HepG2 (cell line): ENCODE results near the gene CRK. TPM values are rescaled to one million over a fixed set of nuclear protein-coding genes. Genes with fewer than 3 reads are reported as not detected.
A peak's percentile ranks its signal among the peaks of the same experiment; 100 is the strongest.

Source experiments
- ATAC-seq: fragments of 200-7000 bp; cut with Tn5 transposase; 3 replicates; pipeline ENCODE4 v1.9.1; 2020; ENCODE audit warnings: mild to moderate bottlenecking, moderate library complexity
- BruUV-seq: library from RNA; stranded (reverse); fragments of 400-500 nt; replicated peaks from 2 replicates; lab custom pipeline; 2021; lab: Mats Ljungman, UMichigan
- CTCF ChIA-PET: fragments of 300-600 bp; formaldehyde crosslinking; extraction: SDS; loops from one replicate; lab custom pipeline; 2021; ENCODE audit warnings: low total read pairs, inconsistent platforms, low intra/inter-chr PET ratio; lab: Yijun Ruan, JAX
- POLR2A ChIA-PET: fragments of 350-600 bp; sonication (Branson Sonifier 250); formaldehyde crosslinking; loops from one replicate; lab custom pipeline; 2020; ENCODE audit warnings: antibody characterized with exemption, inconsistent platforms; lab: Yijun Ruan, JAX
- DNase-seq: peaks from one replicate; pipeline ENCODE4 v3.0.0-alpha.2; 2015; ENCODE audit warnings: low spot score
- FAIRE-seq: peaks from 3 replicates; lab custom pipeline; 2011; peaks lifted over from hg19 to GRCh38; lab: Jason Lieb, UNC
- H2AFZ ChIP-seq: one replicate; pipeline ENCODE4 v1.6.1; 2011; ENCODE audit warnings: low read length, inconsistent platforms
- H3K27ac ChIP-seq: fragments of 300-600 bp; 3 replicates; pipeline ENCODE4 v1.8.0; 2011; ENCODE audit warnings: mixed run types, mild to moderate bottlenecking, mixed read lengths, low read length, inconsistent platforms; ENCODE audit not compliant: insufficient read depth; ENCODE audit errors: extremely low read length
- H3K27me3 ChIP-seq, 2 experiments: fragments of 200-600 bp in 1 of 2; 2 replicates in 1 of 2; 3 replicates in 1 of 2; pipeline versions ENCODE4 v1.6.0 to v1.8.0; 2011; ENCODE audit warnings: low read length in 2 of 2, mild to moderate bottlenecking in 2 of 2, moderate library complexity in 2 of 2, inconsistent platforms in 1 of 2; ENCODE audit not compliant: insufficient read depth in 2 of 2, control insufficient read depth in 1 of 2
- H3K36me3 ChIP-seq, 2 experiments: fragments of 200-600 bp in 1 of 2; replicated peaks in 1 of 2; 2 replicates in 1 of 2; 3 replicates in 1 of 2; pipeline versions ENCODE4 v1.5.1 to v1.8.0; 2011; ENCODE audit warnings: low read length in 2 of 2, inconsistent platforms in 1 of 2; ENCODE audit not compliant: insufficient read depth in 2 of 2, control insufficient read depth in 1 of 2
- H3K4me1 ChIP-seq: 2 replicates; pipeline ENCODE4 v1.5.1; 2012; ENCODE audit warnings: low read length, inconsistent platforms; ENCODE audit not compliant: insufficient read depth
- H3K4me2 ChIP-seq: 2 replicates; pipeline ENCODE4 v1.6.0; 2011; ENCODE audit warnings: low read depth, low read length, inconsistent platforms
- H3K4me3 ChIP-seq, 3 experiments: fragments of 200-600 bp in 1 of 3; sonication (generic), shearing (Covaris generic) in 1 of 3; replicated peaks in 1 of 3; 2 replicates each; pipeline ENCODE4 v1.5.1; 2011 to 2016; ENCODE audit warnings: low read length in 3 of 3, inconsistent platforms in 2 of 3, low read depth in 2 of 3, mild to moderate bottlenecking in 2 of 3, control low read depth in 1 of 3, mixed read lengths in 1 of 3; ENCODE audit not compliant: insufficient read depth in 1 of 3
- H3K79me2 ChIP-seq: one replicate; pipeline ENCODE4 v1.6.1; 2011; ENCODE audit warnings: low read length, inconsistent platforms; ENCODE audit not compliant: insufficient read depth
- H3K9ac ChIP-seq: 2 replicates; pipeline ENCODE4 v1.6.0; 2011; ENCODE audit warnings: mild to moderate bottlenecking, low read depth, low read length, inconsistent platforms; ENCODE audit not compliant: insufficient read depth
- H3K9me3 ChIP-seq: 2 replicates; pipeline ENCODE4 v1.5.1; 2012; ENCODE audit warnings: mild to moderate bottlenecking, low read length
- H4K20me1 ChIP-seq: 2 replicates; pipeline ENCODE4 v1.6.0; 2011; ENCODE audit warnings: inconsistent platforms, mild to moderate bottlenecking, low read length, moderate library complexity; ENCODE audit not compliant: insufficient read depth
- AHR ChIP-seq: IDR thresholded peaks from 2 replicates; pipeline ENCODE4 v1.6.1; 2018; ENCODE audit warnings: missing genetic modification reagents, missing compliant biosample characterization
- DNMT1 ChIP-seq: sonication (generic); formaldehyde crosslinking; IDR thresholded peaks from 2 replicates; pipeline ENCODE4 v1.5.1; 2020; ENCODE audit warnings: mild to moderate bottlenecking, missing genetic modification reagents
- FOXA1 ChIP-seq, 2 experiments: fragments of 450-650 bp in 1 of 2; sonication (generic) in 1 of 2; formaldehyde crosslinking in 1 of 2; IDR thresholded peaks; 2 replicates each; pipeline versions ENCODE4 v1.4.0 to v1.6.1; 2016 to 2020; ENCODE audit warnings: missing genetic modification reagents in 1 of 2
- IRF2 ChIP-seq: IDR thresholded peaks from 2 replicates; pipeline ENCODE4 v1.6.1; 2018; ENCODE audit warnings: missing genetic modification reagents, missing compliant biosample characterization
- KLF9 ChIP-seq: IDR thresholded peaks from 2 replicates; pipeline ENCODE4 v1.6.1; 2016; ENCODE audit warnings: low read depth
- NR2F1 ChIP-seq, 2 experiments: fragments of 450-650 bp in 1 of 2; formaldehyde crosslinking in 1 of 2; IDR thresholded peaks; 2 replicates each; pipeline versions ENCODE4 v1.5.0 to v1.6.1; 2016 to 2020; ENCODE audit warnings: mild to moderate bottlenecking in 1 of 2, missing compliant biosample characterization in 1 of 2, missing genetic modification reagents in 1 of 2, moderate library complexity in 1 of 2
- PHF21A ChIP-seq: sonication (generic); formaldehyde crosslinking; IDR thresholded peaks from 2 replicates; pipeline ENCODE4 v1.5.0; 2020; ENCODE audit warnings: mild to moderate bottlenecking, missing genetic modification reagents
- PHF5A ChIP-seq: IDR thresholded peaks from one replicate; pipeline ENCODE4 v1.6.1; 2018; ENCODE audit warnings: low read depth, missing genetic modification reagents; ENCODE audit not compliant: unreplicated experiment
- SAP130 ChIP-seq: IDR thresholded peaks from 2 replicates; pipeline ENCODE4 v1.6.1; 2016; ENCODE audit warnings: low read depth
- SOX5 ChIP-seq: IDR thresholded peaks from 2 replicates; pipeline ENCODE4 v1.6.1; 2016; ENCODE audit warnings: borderline replicate concordance
- SRSF1 ChIP-seq: fragments of 200-400 bp; formaldehyde crosslinking; optimal IDR thresholded peaks from 2 replicates; pipeline ENCODE3; 2017; ENCODE audit warnings: mild to moderate bottlenecking, low read depth, low read length, moderate library complexity
- SSRP1 ChIP-seq: IDR thresholded peaks from 2 replicates; pipeline ENCODE4 v1.6.1; 2016; ENCODE audit warnings: control low read depth
- TBX3 ChIP-seq: fragments of 450-650 bp; IDR thresholded peaks from 2 replicates; pipeline ENCODE4 v1.6.1; 2017; ENCODE audit warnings: antibody characterized with exemption, mild to moderate bottlenecking, inconsistent platforms, borderline replicate concordance
- U2AF1 ChIP-seq: fragments of 200-400 bp; formaldehyde crosslinking; optimal IDR thresholded peaks from 2 replicates; pipeline ENCODE3; 2017; ENCODE audit warnings: mild to moderate bottlenecking, low read depth, low read length
- XBP1 ChIP-seq: sonication (generic); formaldehyde crosslinking; IDR thresholded peaks from 2 replicates; pipeline ENCODE4 v1.5.0; 2020; ENCODE audit warnings: missing genetic modification reagents
- ZNF274 ChIP-seq: sonication (generic); formaldehyde crosslinking; IDR thresholded peaks from 2 replicates; pipeline ENCODE4 v1.5.1; 2020; ENCODE audit warnings: mild to moderate bottlenecking, missing genetic modification reagents
- WGBS: methylation state at CpG from one replicate; pipeline ENCODE4 v1.1.6; 2017; ENCODE audit warnings: low lambda C conversion rate; 5-methylcytosine and 5-hydroxymethylcytosine counted together
- in situ Hi-C: cut with HindIII; loops from 2 replicates; pipeline ENCODE4 v1.10.0; 2017; ENCODE audit warnings: low pct_unique_long_range_greater_than_20kb; ENCODE audit not compliant: extremely low pct_ligation_motif_present
- intact Hi-C: fragments of 100-400 bp; cut with micrococcal nuclease; formaldehyde crosslinking; loops from one replicate; pipeline ENCODE4 v1.10.0; 2022; ENCODE audit not compliant: unreplicated experiment
- polyA plus RNA-seq, 8 experiments: library from polyadenylated mRNA; depleted of rRNA in 3 of 8; stranded (reverse) in 7 of 8; unstranded in 1 of 8; fragments of >200 nt; fragmentation: Illumina TruSeq in 4 of 8; extraction: Trizol in 4 of 8; gene quantifications; 2 replicates each; pipeline versions ENCODE4 v1.2.1 to v1.2.3, GENCODE V29; 2011 to 2016; ENCODE audit warnings: low read depth in 4 of 8, missing spikeins in 1 of 8, mixed read lengths in 1 of 8; ENCODE audit not compliant: insufficient read depth in 1 of 8
- total RNA-seq, 5 experiments: library from RNA; depleted of rRNA; stranded (reverse); fragments of >200 nt; fragmentation: Illumina TruSeq; extraction: Trizol; gene quantifications; 2 replicates each; pipeline ENCODE4 v1.2.3, GENCODE V29; 2016; ENCODE audit warnings: low read depth in 1 of 5
- TF ChIP-seq, protein P1 (sequence below): sonication (generic); formaldehyde crosslinking; IDR thresholded peaks from 2 replicates; pipeline ENCODE4 v1.4.0; 2020; ENCODE audit warnings: missing genetic modification reagents
- TF ChIP-seq, protein P2 (sequence below): IDR thresholded peaks from 2 replicates; pipeline ENCODE4 v1.6.1; 2016; ENCODE audit warnings: low read depth
- TF ChIP-seq, protein P3 (sequence below): sonication (generic); formaldehyde crosslinking; IDR thresholded peaks from 2 replicates; pipeline ENCODE4 v1.5.1; 2020; ENCODE audit warnings: missing genetic modification reagents, mild to moderate bottlenecking, borderline replicate concordance

Gene CRK
- total and polyA plus RNA-seq, 2 of the 13 experiments (the other 11 are each of a cell fraction or from before 2014, with no cell fraction given), result 47.4 to 54.2 TPM

DNA sequence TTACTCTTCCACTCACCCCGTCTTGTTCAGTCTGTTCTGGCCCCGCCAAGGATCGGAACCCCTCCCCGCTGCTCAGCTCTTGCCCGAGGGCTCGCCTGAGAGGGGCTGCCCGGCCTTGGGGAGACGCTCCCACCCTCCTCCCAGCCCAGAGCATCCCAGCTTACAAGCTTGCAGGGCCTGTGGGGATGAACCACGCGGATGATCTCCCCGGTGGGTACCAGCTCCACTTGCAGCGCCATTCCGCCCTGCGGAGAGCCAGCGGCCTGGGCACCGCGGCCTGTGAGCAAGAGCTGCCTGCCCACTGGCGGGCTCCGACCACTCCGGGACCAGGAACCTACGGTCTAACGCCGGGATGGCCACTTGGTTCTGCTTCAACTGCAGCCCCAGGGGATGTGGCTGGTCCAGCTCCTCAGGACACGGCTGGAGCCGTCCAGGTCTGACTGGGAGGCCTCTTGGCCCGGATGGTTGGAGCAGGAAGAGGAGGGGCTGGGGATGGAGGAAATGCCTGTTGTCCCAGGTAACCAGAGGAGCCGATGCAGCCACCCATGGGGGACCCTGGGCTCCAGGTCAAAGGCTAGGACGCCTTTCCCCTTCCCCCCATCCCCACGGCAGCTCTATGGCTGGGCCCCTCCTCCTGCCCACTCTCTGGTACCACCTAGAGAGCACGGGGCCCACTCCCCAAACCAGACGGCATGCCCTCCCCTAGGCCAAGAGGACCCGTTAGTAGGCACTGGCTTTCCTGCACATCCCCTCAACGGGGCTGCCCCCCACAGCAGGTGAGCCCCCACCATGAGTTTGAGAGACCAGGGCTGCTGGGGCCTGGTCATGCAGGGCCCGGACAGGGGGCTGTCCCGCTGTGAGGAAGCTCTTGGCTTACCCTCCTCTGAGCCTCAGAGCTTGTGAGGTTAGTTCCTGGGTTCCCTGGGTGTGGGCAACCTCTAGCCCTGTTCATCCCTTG lies 36.5 kb upstream of the CRK start, which contains the start of gene MYO1C:
TSS of gene MYO1C (minus strand) at position 438 of the 958 bp plus-strand sequence. CDS start at position 239, 199 bp downstream.
- no peak for FAIRE-seq
- ATAC-seq, result peak; percentile 17
- H3K9ac ChIP-seq, result peak within 1 kb of the TSS; percentile 76
- BruUV-seq, result no TSS peak
- CTCF ChIA-PET, result no interaction called here
- intact Hi-C loops, result no loop called here
- POLR2A ChIA-PET, result interaction anchor here (0.8 to 2.4 kb wide), 4 partner anchors 23 to 138 kb away, joined by 3 to 19 read pairs (median 4); partner anchors contain the start of genes CRK and INPP5K
- H3K9me3 ChIP-seq, result no peaks in the 10 kb centered on the region
- peak within 1 kb of the TSS; percentile 53 to 92 (median 69); a peak in 5 of 6 replicates for H3K4me3 ChIP-seq
- WGBS, result 58% methylated on average over 15 of the region's 35 CpGs
- H3K36me3 ChIP-seq, result no peaks in the 10 kb centered on the region
- in situ Hi-C loops, result no loop called here
- H3K27me3 ChIP-seq, result no peaks in the 10 kb centered on the region; a peak in 1 of 5 replicates
- no peaks in the 10 kb centered on the region for H4K20me1 ChIP-seq
- peak within 1 kb of the TSS; percentile 99 for H3K4me2 ChIP-seq
- H3K79me2 ChIP-seq, result peaks cover 13% of the 10 kb centered on the region
- H3K27ac ChIP-seq, result peak within 1 kb of the TSS; percentile 19
- peaks cover 43% of the 10 kb centered on the region for H3K4me1 ChIP-seq
- no peak within 1 kb of the TSS for H2AFZ ChIP-seq
- DNase-seq, result no peak
- TF ChIP-seq NR2F1 (CRISPR knock-in tag; IDR thresholded peaks at IDR 0.05), result no peak
- TF ChIP-seq AHR (CRISPR knock-in tag), result 0 out of 2 replicates have a peak, but pooled peaks have one; percentile 46
- TF ChIP-seq, protein P1, sequence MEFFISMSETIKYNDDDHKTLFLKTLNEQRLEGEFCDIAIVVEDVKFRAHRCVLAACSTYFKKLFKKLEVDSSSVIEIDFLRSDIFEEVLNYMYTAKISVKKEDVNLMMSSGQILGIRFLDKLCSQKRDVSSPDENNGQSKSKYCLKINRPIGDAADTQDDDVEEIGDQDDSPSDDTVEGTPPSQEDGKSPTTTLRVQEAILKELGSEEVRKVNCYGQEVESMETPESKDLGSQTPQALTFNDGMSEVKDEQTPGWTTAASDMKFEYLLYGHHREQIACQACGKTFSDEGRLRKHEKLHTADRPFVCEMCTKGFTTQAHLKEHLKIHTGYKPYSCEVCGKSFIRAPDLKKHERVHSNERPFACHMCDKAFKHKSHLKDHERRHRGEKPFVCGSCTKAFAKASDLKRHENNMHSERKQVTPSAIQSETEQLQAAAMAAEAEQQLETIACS, result no peak; the same call in 1 of the 2 replicates
- no peak for TF ChIP-seq SOX5 (CRISPR knock-in tag)
- TF ChIP-seq XBP1 (CRISPR knock-in tag), result no peak
- TF ChIP-seq, protein P2, sequence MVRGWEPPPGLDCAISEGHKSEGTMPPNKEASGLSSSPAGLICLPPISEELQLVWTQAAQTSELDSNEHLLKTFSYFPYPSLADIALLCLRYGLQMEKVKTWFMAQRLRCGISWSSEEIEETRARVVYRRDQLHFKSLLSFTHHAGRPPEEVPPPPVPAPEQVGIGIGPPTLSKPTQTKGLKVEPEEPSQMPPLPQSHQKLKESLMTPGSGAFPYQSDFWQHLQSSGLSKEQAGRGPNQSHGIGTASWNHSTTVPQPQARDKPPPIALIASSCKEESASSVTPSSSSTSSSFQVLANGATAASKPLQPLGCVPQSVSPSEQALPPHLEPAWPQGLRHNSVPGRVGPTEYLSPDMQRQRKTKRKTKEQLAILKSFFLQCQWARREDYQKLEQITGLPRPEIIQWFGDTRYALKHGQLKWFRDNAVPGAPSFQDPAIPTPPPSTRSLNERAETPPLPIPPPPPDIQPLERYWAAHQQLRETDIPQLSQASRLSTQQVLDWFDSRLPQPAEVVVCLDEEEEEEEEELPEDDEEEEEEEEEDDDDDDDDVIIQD (CRISPR knock-in tag), result no peak
- TF ChIP-seq DNMT1 (CRISPR knock-in tag), result no peak
- TF ChIP-seq, protein P3, sequence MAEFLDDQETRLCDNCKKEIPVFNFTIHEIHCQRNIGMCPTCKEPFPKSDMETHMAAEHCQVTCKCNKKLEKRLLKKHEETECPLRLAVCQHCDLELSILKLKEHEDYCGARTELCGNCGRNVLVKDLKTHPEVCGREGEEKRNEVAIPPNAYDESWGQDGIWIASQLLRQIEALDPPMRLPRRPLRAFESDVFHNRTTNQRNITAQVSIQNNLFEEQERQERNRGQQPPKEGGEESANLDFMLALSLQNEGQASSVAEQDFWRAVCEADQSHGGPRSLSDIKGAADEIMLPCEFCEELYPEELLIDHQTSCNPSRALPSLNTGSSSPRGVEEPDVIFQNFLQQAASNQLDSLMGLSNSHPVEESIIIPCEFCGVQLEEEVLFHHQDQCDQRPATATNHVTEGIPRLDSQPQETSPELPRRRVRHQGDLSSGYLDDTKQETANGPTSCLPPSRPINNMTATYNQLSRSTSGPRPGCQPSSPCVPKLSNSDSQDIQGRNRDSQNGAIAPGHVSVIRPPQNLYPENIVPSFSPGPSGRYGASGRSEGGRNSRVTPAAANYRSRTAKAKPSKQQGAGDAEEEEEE (CRISPR knock-in tag), result no peak
- TF ChIP-seq KLF9 (CRISPR knock-in tag), result no peak
- no peak for TF ChIP-seq SSRP1 (CRISPR knock-in tag)
- TF ChIP-seq PHF21A (CRISPR knock-in tag), result no peak; the same call in 1 of the 2 replicates
- TF ChIP-seq ZNF274, result 0 out of 2 replicates have a peak, but pooled peaks have one; percentile 56
- no peak for TF ChIP-seq IRF2 (CRISPR knock-in tag)
- TF ChIP-seq PHF5A (CRISPR knock-in tag), result no peak
- TF ChIP-seq U2AF1, result no peak
- no peak for TF ChIP-seq TBX3
- no peak for TF ChIP-seq SRSF1
- 0 out of 2 replicates have a peak, but pooled peaks have one; percentile 31 for TF ChIP-seq SAP130 (CRISPR knock-in tag)
- no peak for TF ChIP-seq FOXA1 (IDR thresholded peaks at IDR 0.05)
- no peak for TF ChIP-seq FOXA1 (CRISPR knock-in tag; IDR thresholded peaks at IDR 0.05)
